ENCODE data around the gene CDK14. TPM values are rescaled to one million over a fixed set of nuclear protein-coding genes. Genes with fewer than 3 reads are reported as not detected.

Gene CDK14
- total and polyA plus RNA-seq, 8 donors, result 0.58 to 43.9 (median 12.2) TPM

DNA sequence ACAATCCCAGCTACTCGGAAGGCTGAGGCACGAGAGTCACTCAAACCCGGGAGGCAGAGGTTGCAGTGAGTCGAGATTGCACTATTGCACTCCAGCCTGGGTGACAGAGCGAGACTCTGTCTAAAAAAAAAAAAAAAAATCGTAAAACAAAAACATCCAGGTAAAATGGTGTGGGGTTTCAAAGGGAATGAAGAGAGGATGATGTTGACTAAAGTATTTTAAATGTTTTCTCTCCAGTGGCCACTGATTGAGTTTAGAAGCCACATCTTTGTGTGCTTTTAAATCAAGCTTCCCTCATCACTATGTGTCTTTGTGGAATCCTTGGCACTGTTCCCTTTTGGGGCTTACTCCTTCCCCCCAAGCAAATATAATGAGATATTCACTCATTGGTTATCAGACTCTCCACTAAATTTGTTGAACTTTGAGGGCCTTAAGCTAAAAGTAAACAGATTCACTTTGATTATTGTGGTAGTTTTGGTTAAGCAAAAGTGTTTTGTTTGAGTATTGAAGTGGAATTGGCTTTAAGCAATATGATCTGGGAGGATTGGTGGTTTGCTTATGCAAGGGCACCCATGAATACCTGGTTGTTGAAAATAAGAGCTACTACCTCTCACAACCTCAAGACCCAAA, 162.9 kb downstream of the CDK14 start:
- H3K4me1 ChIP-seq, result peaks cover 0 to 36% (median 14%) of the 10 kb centered on the region in 4 donors
- intact Hi-C loops (cut with DNase I; ENCODE audit: low total_unique reads), result no loop called here
- 83 to 94% (median 85%) methylated on average over 6 of the region's 6 CpGs for WGBS, 5 donors
- TF ChIP-seq POLR2A (IDR thresholded peaks at IDR 0.05), result no peak
- H3K4me3 ChIP-seq, result no peak overlapping the region
- peak overlapping the region in 1 of 5 donors; percentile 20 for H3K27ac ChIP-seq
- no peaks in the 10 kb centered on the region for H3K36me3 ChIP-seq
- H3K9me3 ChIP-seq, result no peaks in the 10 kb centered on the region
- no peak for DNase-seq
- H3K27me3 ChIP-seq, result no peaks in the 10 kb centered on the region

DNA sequence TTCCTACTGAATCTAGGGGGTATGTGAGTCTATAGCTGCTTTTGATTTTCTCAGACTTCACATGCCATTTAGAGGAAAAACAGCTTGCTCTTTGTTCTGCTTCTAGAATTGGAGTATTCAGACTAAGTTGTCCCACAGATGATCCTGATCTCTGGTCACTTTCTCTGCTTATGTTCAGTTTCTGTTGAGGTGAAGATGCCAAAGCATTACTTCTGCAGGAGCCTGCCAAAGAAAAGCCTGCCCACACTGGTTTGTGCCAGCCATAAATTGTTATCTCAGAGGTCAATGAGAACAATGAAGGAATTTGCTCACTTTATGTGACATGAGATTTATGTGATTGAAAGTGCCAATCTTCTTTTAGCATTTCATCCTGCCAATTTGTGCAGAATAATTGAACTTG, 163.6 kb downstream of the CDK14 start:
- intact Hi-C loops (cut with DNase I; ENCODE audit: low total_unique reads), result no loop called here
- Histone ChIP-seq H3K9me3 (no peaks in the 10 kb centered on the region), H3K27ac (peak overlapping the region in 1 of 5 donors; percentile 20), H3K4me1 (peaks cover 0 to 36% (median 14%) of the 10 kb centered on the region in 4 donors), H3K27me3 (no peaks in the 10 kb centered on the region), H3K36me3 (no peaks in the 10 kb centered on the region), H3K4me3 (no peak overlapping the region)
- no peak for DNase-seq
- no peak for TF ChIP-seq EP300 (IDR thresholded peaks at IDR 0.05)
- TF ChIP-seq, protein P1, sequence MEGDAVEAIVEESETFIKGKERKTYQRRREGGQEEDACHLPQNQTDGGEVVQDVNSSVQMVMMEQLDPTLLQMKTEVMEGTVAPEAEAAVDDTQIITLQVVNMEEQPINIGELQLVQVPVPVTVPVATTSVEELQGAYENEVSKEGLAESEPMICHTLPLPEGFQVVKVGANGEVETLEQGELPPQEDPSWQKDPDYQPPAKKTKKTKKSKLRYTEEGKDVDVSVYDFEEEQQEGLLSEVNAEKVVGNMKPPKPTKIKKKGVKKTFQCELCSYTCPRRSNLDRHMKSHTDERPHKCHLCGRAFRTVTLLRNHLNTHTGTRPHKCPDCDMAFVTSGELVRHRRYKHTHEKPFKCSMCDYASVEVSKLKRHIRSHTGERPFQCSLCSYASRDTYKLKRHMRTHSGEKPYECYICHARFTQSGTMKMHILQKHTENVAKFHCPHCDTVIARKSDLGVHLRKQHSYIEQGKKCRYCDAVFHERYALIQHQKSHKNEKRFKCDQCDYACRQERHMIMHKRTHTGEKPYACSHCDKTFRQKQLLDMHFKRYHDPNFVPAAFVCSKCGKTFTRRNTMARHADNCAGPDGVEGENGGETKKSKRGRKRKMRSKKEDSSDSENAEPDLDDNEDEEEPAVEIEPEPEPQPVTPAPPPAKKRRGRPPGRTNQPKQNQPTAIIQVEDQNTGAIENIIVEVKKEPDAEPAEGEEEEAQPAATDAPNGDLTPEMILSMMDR (IDR thresholded peaks at IDR 0.05), result no peak
- no peak for TF ChIP-seq POLR2A (IDR thresholded peaks at IDR 0.05)
- no peak for TF ChIP-seq POLR2AphosphoS5 (IDR thresholded peaks at IDR 0.05)

DNA sequence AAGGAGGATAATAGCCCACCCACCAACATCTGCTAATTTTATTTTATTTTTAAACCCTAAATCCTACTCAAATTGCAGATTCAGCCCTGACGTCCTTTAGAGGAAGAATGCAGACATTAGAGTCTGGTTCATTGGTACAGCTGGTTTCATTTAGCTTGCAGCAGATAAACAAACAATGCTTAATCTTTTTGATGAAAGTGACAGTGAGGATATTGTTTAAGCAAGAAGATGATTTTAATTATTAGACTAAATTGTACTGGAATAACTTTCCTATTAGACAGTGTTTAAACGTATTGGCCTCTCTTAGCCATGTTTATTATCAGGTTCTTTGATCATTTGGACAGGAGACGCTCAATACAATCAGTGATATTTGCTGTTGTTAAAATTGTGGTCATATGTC, 164.8 kb downstream of the CDK14 start:
- Histone ChIP-seq H3K36me3 (no peaks in the 10 kb centered on the region), H3K4me1 (peaks cover 0 to 36% (median 14%) of the 10 kb centered on the region in 4 donors), H3K9me3 (no peaks in the 10 kb centered on the region), H3K27me3 (no peaks in the 10 kb centered on the region), H3K27ac (no peak overlapping the region), H3K4me3 (no peak overlapping the region)
- no peak for TF ChIP-seq POLR2A (IDR thresholded peaks at IDR 0.05)
- no peak for TF ChIP-seq EP300 (IDR thresholded peaks at IDR 0.05)
- TF ChIP-seq POLR2AphosphoS5 (IDR thresholded peaks at IDR 0.05), result no peak
- TF ChIP-seq, protein P1 (IDR thresholded peaks at IDR 0.05), result no peak
- WGBS, 5 donors, result 58 to 71% (median 59%) methylated on average over 3 of the region's 3 CpGs
- no peak for DNase-seq
- intact Hi-C loops (cut with DNase I; ENCODE audit: low total_unique reads), result no loop called here

DNA sequence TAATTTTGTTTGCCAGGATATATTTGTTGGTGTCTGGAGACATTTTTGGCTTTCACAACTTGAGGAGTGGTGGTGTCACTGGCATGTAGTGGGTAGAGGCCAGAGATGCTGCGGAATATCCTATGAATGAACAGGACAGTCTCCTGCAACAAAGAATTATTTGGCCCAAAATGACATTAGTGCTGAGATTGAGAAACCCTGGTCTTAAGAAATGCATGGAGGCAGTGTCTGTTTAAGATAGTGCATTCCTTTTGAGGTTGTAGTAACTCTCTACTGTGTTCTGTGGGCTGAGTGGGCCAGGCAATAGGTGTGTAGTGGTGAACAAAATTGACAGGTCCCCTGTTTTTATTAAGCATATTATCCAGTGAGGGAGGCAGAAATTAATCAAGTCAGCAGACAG, 165.5 kb downstream of the CDK14 start:
- Histone ChIP-seq H3K9me3 (no peaks in the 10 kb centered on the region), H3K4me1 (peaks cover 0 to 36% (median 16%) of the 10 kb centered on the region in 4 donors), H3K27ac (no peak overlapping the region), H3K4me3 (no peak overlapping the region), H3K36me3 (no peaks in the 10 kb centered on the region), H3K27me3 (no peaks in the 10 kb centered on the region)
- intact Hi-C loops (cut with DNase I; ENCODE audit: low total_unique reads), result no loop called here
- DNase-seq, result no peak
- WGBS, 5 donors, result 94 to 100% (median 98%) methylated on average over 1 of the region's 1 CpG
- no peak for TF ChIP-seq EP300 (IDR thresholded peaks at IDR 0.05)
- TF ChIP-seq, protein P1 (IDR thresholded peaks at IDR 0.05), result no peak
- no peak for TF ChIP-seq POLR2AphosphoS5 (IDR thresholded peaks at IDR 0.05)
- TF ChIP-seq POLR2A (IDR thresholded peaks at IDR 0.05), result no peak

DNA sequence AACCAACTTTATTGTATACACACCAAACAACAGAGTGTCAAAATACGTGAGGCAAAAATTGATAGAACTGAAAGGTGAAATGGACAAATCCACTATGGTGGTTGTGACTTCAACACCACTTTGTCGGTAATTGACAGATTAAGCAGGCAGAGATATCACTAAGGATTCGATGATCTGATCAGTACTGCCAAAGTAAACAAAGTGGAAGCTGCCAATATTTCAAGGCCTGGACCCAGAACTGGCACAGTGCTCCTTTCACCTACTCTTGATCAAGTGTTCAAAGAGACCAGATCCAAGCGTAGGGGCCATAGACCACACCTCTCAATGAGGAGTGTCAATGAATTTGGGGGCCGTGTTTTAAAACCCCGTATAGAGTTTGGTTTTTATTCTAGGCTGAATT, 167.0 kb downstream of the CDK14 start:
- H3K4me1 ChIP-seq, result peaks cover 0 to 51% (median 23%) of the 10 kb centered on the region in 4 donors
- no peak overlapping the region for H3K4me3 ChIP-seq
- 59 to 77% (median 65%) methylated on average over 6 of the region's 6 CpGs for WGBS, 5 donors
- no peaks in the 10 kb centered on the region for H3K27me3 ChIP-seq
- no peaks in the 10 kb centered on the region for H3K36me3 ChIP-seq
- intact Hi-C loops (cut with DNase I; ENCODE audit: low total_unique reads), result no loop called here
- TF ChIP-seq POLR2AphosphoS5 (IDR thresholded peaks at IDR 0.05) (no peak), POLR2A (IDR thresholded peaks at IDR 0.05) (no peak), EP300 (IDR thresholded peaks at IDR 0.05) (no peak)
- TF ChIP-seq, protein P1 (IDR thresholded peaks at IDR 0.05), result no peak
- H3K27ac ChIP-seq, result no peak overlapping the region
- H3K9me3 ChIP-seq, result no peaks in the 10 kb centered on the region
- DNase-seq, result no peak

All from stomach (tissue), 9 donors.